ENCODE measurements around the gene LRMDA. TPM values are rescaled to one million over a fixed set of nuclear protein-coding genes. Genes with fewer than 3 reads are reported as not detected.

LRMDA gene
- total RNA-seq, 1 donor from 2014 or later = 18.7 TPM

- DNase-seq (ENCODE audit: low read depth) = no peak
- Histone ChIP-seq H3K27me3 (ENCODE audit: control insufficient read depth, insufficient read depth, low read length) (no peaks in the 10 kb centered on the region), H3K4me3 (ENCODE audit: low read depth, low read length) (no peak overlapping the region), H3K36me3 (ENCODE audit: control insufficient read depth, insufficient read depth, low read length) (no peaks in the 10 kb centered on the region)
- no peak for TF ChIP-seq CTCF (IDR thresholded peaks at IDR 0.05; ENCODE audit: insufficient read depth, low read length, poor library complexity, severe bottlenecking)
These were observed 224.5 kb downstream of the LRMDA start for GRCh38 chr10:75655791-75656451.

GRCh38 chr10:75657351-75657750, 225.9 kb downstream of the LRMDA start:
- Histone ChIP-seq H3K4me3 (ENCODE audit: low read depth, low read length) (no peak overlapping the region), H3K27me3 (ENCODE audit: control insufficient read depth, insufficient read depth, low read length) (no peaks in the 10 kb centered on the region), H3K36me3 (ENCODE audit: control insufficient read depth, insufficient read depth, low read length) (no peaks in the 10 kb centered on the region)
- no peak for TF ChIP-seq CTCF (IDR thresholded peaks at IDR 0.05; ENCODE audit: insufficient read depth, low read length, poor library complexity, severe bottlenecking)
- DNase-seq (ENCODE audit: low read depth) = no peak

- H3K27me3 ChIP-seq (ENCODE audit: control insufficient read depth, insufficient read depth, low read length) = no peaks in the 10 kb centered on the region
- DNase-seq (ENCODE audit: low read depth) = no peak
- no peak for TF ChIP-seq CTCF (IDR thresholded peaks at IDR 0.05; ENCODE audit: insufficient read depth, low read length, poor library complexity, severe bottlenecking)
- H3K36me3 ChIP-seq (ENCODE audit: control insufficient read depth, insufficient read depth, low read length) = no peaks in the 10 kb centered on the region
- H3K4me3 ChIP-seq (ENCODE audit: low read depth, low read length) = no peak overlapping the region
These were observed 226.6 kb downstream of the LRMDA start for GRCh38 chr10:75658036-75658435.

- no peak for DNase-seq (ENCODE audit: low read depth)
- Histone ChIP-seq H3K36me3 (ENCODE audit: control insufficient read depth, insufficient read depth, low read length) (no peaks in the 10 kb centered on the region), H3K27me3 (ENCODE audit: control insufficient read depth, insufficient read depth, low read length) (no peaks in the 10 kb centered on the region), H3K4me3 (ENCODE audit: low read depth, low read length) (no peak overlapping the region)
- no peak for TF ChIP-seq CTCF (IDR thresholded peaks at IDR 0.05; ENCODE audit: insufficient read depth, low read length, poor library complexity, severe bottlenecking)
These were observed 227.1 kb downstream of the LRMDA start for GRCh38 chr10:75658496-75658895.

GRCh38 chr10:75658915-75659314, 227.5 kb downstream of the LRMDA start:
- TF ChIP-seq CTCF (IDR thresholded peaks at IDR 0.05; ENCODE audit: insufficient read depth, low read length, poor library complexity, severe bottlenecking) = no peak
- Histone ChIP-seq H3K36me3 (ENCODE audit: control insufficient read depth, insufficient read depth, low read length) (no peaks in the 10 kb centered on the region), H3K4me3 (ENCODE audit: low read depth, low read length) (no peak overlapping the region), H3K27me3 (ENCODE audit: control insufficient read depth, insufficient read depth, low read length) (no peaks in the 10 kb centered on the region)
- DNase-seq (ENCODE audit: low read depth) = no peak

- TF ChIP-seq CTCF (IDR thresholded peaks at IDR 0.05; ENCODE audit: insufficient read depth, low read length, poor library complexity, severe bottlenecking) = no peak
- Histone ChIP-seq H3K27me3 (ENCODE audit: control insufficient read depth, insufficient read depth, low read length) (no peaks in the 10 kb centered on the region), H3K4me3 (ENCODE audit: low read depth, low read length) (no peak overlapping the region), H3K36me3 (ENCODE audit: control insufficient read depth, insufficient read depth, low read length) (no peaks in the 10 kb centered on the region)
- no peak for DNase-seq (ENCODE audit: low read depth)
These were observed 229.4 kb downstream of the LRMDA start for GRCh38 chr10:75660823-75661222.
